ENCODE data around the gene ATF4.
"Not testable (repeated sequence)": the region's sequence is repeated elsewhere in the genome, so short reads cannot be mapped to it uniquely, and the experiment has no call there.

ATF4 gene

GRCh38 chr22:39514373-39514973, 5.9 kb upstream of the ATF4 start:
- DNase-seq: peak in 2 of 4 experiments; percentile 25 to 45

- no peak for DNase-seq
These were observed 4.9 kb upstream of the ATF4 start for GRCh38 chr22:39515266-39516050.

- DNase-seq: no peak
These were observed 2.9 kb upstream of the ATF4 start for GRCh38 chr22:39517470-39517869.

- DNase-seq: no peak
These were observed 2.1 kb upstream of the ATF4 start for GRCh38 chr22:39518144-39518786.

- DNase-seq: no peak
These were observed 1.2 kb upstream of the ATF4 start for GRCh38 chr22:39518996-39519680.

GRCh38 chr22:39519681-39520225, 609 bp upstream of the ATF4 start:
- peak in 1 of 4 experiments; percentile 32 for DNase-seq

- DNase-seq: not testable (repeated sequence)
These were observed 934 bp downstream of the ATF4 start for GRCh38 chr22:39521106-39521885.

GRCh38 chr22:39522091-39522490, 1.7 kb downstream of the ATF4 start:
- not testable (repeated sequence) for DNase-seq

GRCh38 chr22:39522567-39523300, 2.4 kb downstream of the ATF4 start:
- DNase-seq: no peak

- no peak for DNase-seq
These were observed 3.9 kb downstream of the ATF4 start for GRCh38 chr22:39524089-39524752.

- no peak for DNase-seq
These were observed 4.6 kb downstream of the ATF4 start for GRCh38 chr22:39524753-39525657.

GRCh38 chr22:39525658-39525975, 5.3 kb downstream of the ATF4 start:
- no peak for DNase-seq

- no peak for DNase-seq
These were observed 6.4 kb downstream of the ATF4 start for GRCh38 chr22:39526736-39527171.

GRCh38 chr22:39527481-39527961, 7.2 kb downstream of the ATF4 start:
- DNase-seq: no peak

GRCh38 chr22:39528080-39528661, 7.8 kb downstream of the ATF4 start:
- DNase-seq: no peak

- peak; percentile 70 to 89 (median 84) for DNase-seq
These were observed 8.5 kb downstream of the ATF4 start for GRCh38 chr22:39528681-39529486.

GRCh38 chr22:39529487-39529851, 9.1 kb downstream of the ATF4 start:
- no peak for DNase-seq

GRCh38 chr22:39530116-39530515, 9.8 kb downstream of the ATF4 start:
- DNase-seq: no peak

Measured in activated naive CD4-positive, alpha-beta T cell (primary cell).